Astrocyte of the spinal cord (primary cell): ENCODE measurements around the gene CTIF.

ENCODE experiments used
- DNase-seq: peaks from one replicate; pipeline ENCODE4 v3.0.0; 2011; ENCODE audit warnings: low read depth, low spot score
- H3K4me3 ChIP-seq: 2 replicates; pipeline ENCODE4 v1.5.1; 2011; ENCODE audit warnings: low read depth, mild to moderate bottlenecking, low read length, moderate library complexity
- CTCF ChIP-seq: IDR thresholded peaks from 2 replicates; pipeline ENCODE4 v1.5.1; 2012; ENCODE audit warnings: low read depth, mild to moderate bottlenecking, low read length, inconsistent platforms
- in situ Hi-C: cut with HindIII; loops from 2 replicates; pipeline ENCODE4 v1.10.0; 2017; ENCODE audit warnings: low sequenced_read_pairs

The CTIF gene

GRCh38 chr18:48792141-48792540 is 253.3 kb downstream of the CTIF start:
- TF ChIP-seq CTCF: no peak
- in situ Hi-C loops: no loop called here
- no peak overlapping the region for H3K4me3 ChIP-seq
- no peak for DNase-seq

GRCh38 chr18:48792611-48793380 is 254.0 kb downstream of the CTIF start:
- H3K4me3 ChIP-seq: no peak overlapping the region
- TF ChIP-seq CTCF: no peak
- DNase-seq: no peak
- in situ Hi-C loops: no loop called here

- in situ Hi-C loops: no loop called here
- H3K4me3 ChIP-seq: no peak overlapping the region
- DNase-seq: no peak
- no peak for TF ChIP-seq CTCF
These were observed 255.6 kb downstream of the CTIF start for GRCh38 chr18:48794251-48794970.

GRCh38 chr18:48795696-48796095 is 256.9 kb downstream of the CTIF start:
- H3K4me3 ChIP-seq: no peak overlapping the region
- DNase-seq: no peak
- in situ Hi-C loops: no loop called here
- TF ChIP-seq CTCF: no peak

GRCh38 chr18:48796491-48797205 is 257.8 kb downstream of the CTIF start:
- TF ChIP-seq CTCF: no peak
- no peak overlapping the region for H3K4me3 ChIP-seq
- DNase-seq: no peak
- in situ Hi-C loops: no loop called here

- H3K4me3 ChIP-seq: no peak overlapping the region
- in situ Hi-C loops: no loop called here
- TF ChIP-seq CTCF: no peak
- DNase-seq: no peak
These were observed 259.0 kb downstream of the CTIF start for GRCh38 chr18:48797841-48798255.
